Measurements from ENCODE around the gene TMEM209.
"Not testable (repeated sequence)": the region's sequence is repeated elsewhere in the genome, so short reads cannot be mapped to it uniquely, and the experiment has no call there.

Gene TMEM209

GRCh38 chr7:130150587-130150986, 54.6 kb downstream of the TMEM209 start:
- H3K27ac ChIP-seq, result no peak overlapping the region
- no peak for TF ChIP-seq CTCF (conservative IDR thresholded peaks at IDR 0.05)

GRCh38 chr7:130149281-130150139, 55.7 kb downstream of the TMEM209 start:
- H3K27ac ChIP-seq, result no peak overlapping the region
- no peak for TF ChIP-seq CTCF (conservative IDR thresholded peaks at IDR 0.05)

- TF ChIP-seq CTCF (conservative IDR thresholded peaks at IDR 0.05), result no peak
- H3K27ac ChIP-seq, result no peak overlapping the region
Measured at GRCh38 chr7:130148561-130148960, 56.6 kb downstream of the TMEM209 start.

- no peak overlapping the region for H3K27ac ChIP-seq
Measured at GRCh38 chr7:130147710-130148325, 57.4 kb downstream of the TMEM209 start.

GRCh38 chr7:130146693-130147405, 58.4 kb downstream of the TMEM209 start:
- H3K27ac ChIP-seq, result no peak overlapping the region
- no peak for TF ChIP-seq CTCF (conservative IDR thresholded peaks at IDR 0.05)

More at GRCh38 chr7:130147710-130148325, 57.4 kb downstream of the TMEM209 start:
- no peak for TF ChIP-seq CTCF (conservative IDR thresholded peaks at IDR 0.05)

- not testable (repeated sequence) for H3K27ac ChIP-seq
Measured at GRCh38 chr7:130146142-130146541, 59.1 kb downstream of the TMEM209 start.

- no peak overlapping the region for H3K27ac ChIP-seq
- no peak for TF ChIP-seq CTCF (conservative IDR thresholded peaks at IDR 0.05)
Measured at GRCh38 chr7:130145424-130146100, 59.6 kb downstream of the TMEM209 start.
